Pancreas (tissue), 10 donors: Measurements from ENCODE around the gene KSR1. TPM values are rescaled to one million over a fixed set of nuclear protein-coding genes. Genes with fewer than 3 reads are reported as not detected.

Experiments used
- ATAC-seq, 4 donors: fragments of 200-7000 bp; cut with Tn5 transposase; one replicate each; pipeline versions ENCODE4 v1.8.0 to v1.9.1; 2020; ENCODE audit warnings: mild to moderate bottlenecking in 4 of 4, moderate library complexity in 4 of 4
- DNase-seq, 6 donors: peaks; one replicate each; pipeline ENCODE4 v3.0.0-alpha.2; 2020
- FAIRE-seq: peaks from 2 replicates; lab custom pipeline; 2012; peaks lifted over from hg19 to GRCh38; lab: Jason Lieb, UNC
- H3K27ac ChIP-seq, 4 donors: fragments of 200-600 bp; sonication (generic); 1 replicate in 3 of 4; 2 replicates in 1 of 4; pipeline versions ENCODE4 v1.5.0 to v1.8.0; 2020
- H3K27me3 ChIP-seq, 4 donors: fragments of 200-600 bp; one replicate each; pipeline ENCODE4 v1.8.0; 2021
- H3K36me3 ChIP-seq, 3 donors: fragments of 200-600 bp; sonication (generic) in 1 of 3; one replicate each; pipeline versions ENCODE4 v1.5.0 to v1.8.0; 2020 to 2021
- H3K4me1 ChIP-seq, 3 donors: fragments of 200-600 bp; one replicate each; pipeline ENCODE4 v1.8.0; 2021
- H3K4me3 ChIP-seq, 4 donors: fragments of 200-600 bp; sonication (generic) in 2 of 4; one replicate each; pipeline versions ENCODE4 v1.5.0 to v1.8.0; 2020 to 2021
- H3K9me3 ChIP-seq, 4 donors: fragments of 200-600 bp; one replicate each; pipeline ENCODE4 v1.8.0; 2021
- WGBS, 2 donors: extraction: QIAGEN DNeasy Blood & Tissue Kit; methylation state at CpG; one replicate each; pipeline ENCODE4 v1.1.7; 2013; 5-methylcytosine and 5-hydroxymethylcytosine counted together
- intact Hi-C, 3 donors: fragments of 100-400 bp; cut with DNase I; formaldehyde crosslinking; loops; one replicate each; pipeline versions ENCODE4 v1.11.1 to v1.14.2; 2022
- polyA plus RNA-seq, 2 donors: library from polyadenylated mRNA; stranded (reverse); fragments of 200-250 nt; gene quantifications; one replicate each; pipeline ENCODE4 v1.2.3, GENCODE V29; 2013
- total RNA-seq, 6 donors: library from RNA; stranded (reverse); fragmentation: NEBNext Ultra II Directional in 4 of 6; extraction: Animal tissue kit (Norgen Biotek cat#: 25700) in 4 of 6; gene quantifications; one replicate each; pipeline versions ENCODE4 v1.2.1 to v1.2.4, GENCODE V29; 2021 to 2023
- TF ChIP-seq, protein P1 (sequence below), 4 donors: fragments of 200-600 bp; sonication (generic) in 3 of 4; IDR thresholded peaks; one replicate each; pipeline versions ENCODE4 v1.5.0 to v1.8.0; 2021; ENCODE audit warnings: antibody characterized with exemption in 4 of 4
- donor health status: healthy with polysubstance abuse.
- donor health status: DM: no; HTN: no; CAD: no; lungs with moderate emphysema.
- donor health status: DM: no; HTN: no; CAD: no.
- donor health status: control.
- donor health status: control.
- donor health status: Bipolar disorder and iron deficiency.
- donor health status: DM: yes; HTN: yes; CAD: no.
- donor health status: DM: no; HTN: no; CAD: no.
- donor health status: DM: no; HTN: no; CAD: no.
- donor health status: DM: yes; HTN: yes; CAD: no.

The KSR1 gene
- total and polyA plus RNA-seq, 8 donors, result 68.2 to 139 (median 103) TPM

GRCh38 chr17:27551701-27552248 is 95.5 kb downstream of the KSR1 start:
- Histone ChIP-seq H3K9me3 (no peaks in the 10 kb centered on the region), H3K27ac (peak overlapping the region in 3 of 4 donors; percentile 51 to 81 (median 80)), H3K4me3 (no peak overlapping the region), H3K27me3 (no peaks in the 10 kb centered on the region), H3K36me3 (no peaks in the 10 kb centered on the region), H3K4me1 (peaks cover 54 to 66% (median 62%) of the 10 kb centered on the region in 3 donors)
- peak; percentile 32 to 53 (median 48) for ATAC-seq
- TF ChIP-seq, protein P1, sequence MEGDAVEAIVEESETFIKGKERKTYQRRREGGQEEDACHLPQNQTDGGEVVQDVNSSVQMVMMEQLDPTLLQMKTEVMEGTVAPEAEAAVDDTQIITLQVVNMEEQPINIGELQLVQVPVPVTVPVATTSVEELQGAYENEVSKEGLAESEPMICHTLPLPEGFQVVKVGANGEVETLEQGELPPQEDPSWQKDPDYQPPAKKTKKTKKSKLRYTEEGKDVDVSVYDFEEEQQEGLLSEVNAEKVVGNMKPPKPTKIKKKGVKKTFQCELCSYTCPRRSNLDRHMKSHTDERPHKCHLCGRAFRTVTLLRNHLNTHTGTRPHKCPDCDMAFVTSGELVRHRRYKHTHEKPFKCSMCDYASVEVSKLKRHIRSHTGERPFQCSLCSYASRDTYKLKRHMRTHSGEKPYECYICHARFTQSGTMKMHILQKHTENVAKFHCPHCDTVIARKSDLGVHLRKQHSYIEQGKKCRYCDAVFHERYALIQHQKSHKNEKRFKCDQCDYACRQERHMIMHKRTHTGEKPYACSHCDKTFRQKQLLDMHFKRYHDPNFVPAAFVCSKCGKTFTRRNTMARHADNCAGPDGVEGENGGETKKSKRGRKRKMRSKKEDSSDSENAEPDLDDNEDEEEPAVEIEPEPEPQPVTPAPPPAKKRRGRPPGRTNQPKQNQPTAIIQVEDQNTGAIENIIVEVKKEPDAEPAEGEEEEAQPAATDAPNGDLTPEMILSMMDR (IDR thresholded peaks at IDR 0.05), result no peak
- intact Hi-C loops, result no loop called here
- peak in 4 of 6 donors; percentile 39 to 59 (median 48) for DNase-seq
- no peak for FAIRE-seq
- WGBS, 2 donors, result 53 to 64% methylated on average over 12 of the region's 12 CpGs

DNA sequence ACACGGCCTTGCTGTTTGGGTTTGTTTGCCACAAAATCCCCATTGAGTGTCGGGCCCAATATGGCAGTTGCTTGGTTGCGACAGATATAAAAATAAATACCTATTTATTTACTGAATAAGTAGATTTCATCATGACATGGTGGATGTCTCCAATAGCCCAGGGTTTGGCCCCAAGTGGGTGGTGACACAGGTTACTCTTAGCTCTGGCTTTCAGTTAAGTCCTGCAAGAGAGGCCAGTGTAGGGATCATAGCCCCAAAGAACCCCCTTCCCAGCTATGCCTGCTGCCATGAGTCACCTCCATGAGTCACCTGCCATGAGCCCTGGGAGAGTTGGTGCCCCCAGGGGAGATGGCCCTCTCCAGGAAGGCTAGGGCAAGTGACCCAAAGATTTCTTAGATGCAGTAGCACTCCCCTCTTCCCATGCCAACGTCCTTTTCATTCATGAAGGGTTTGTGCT is 96.1 kb downstream of the KSR1 start:
- H3K36me3 ChIP-seq, result no peaks in the 10 kb centered on the region
- DNase-seq, result peak in 3 of 6 donors; percentile 61 to 67 (median 62)
- H3K27ac ChIP-seq, result peak overlapping the region in 3 of 4 donors; percentile 51 to 81 (median 80)
- TF ChIP-seq, protein P1 (IDR thresholded peaks at IDR 0.05), result no peak
- no peak for FAIRE-seq
- H3K9me3 ChIP-seq, result no peaks in the 10 kb centered on the region
- intact Hi-C loops, result no loop called here
- H3K27me3 ChIP-seq, result no peaks in the 10 kb centered on the region
- WGBS, 2 donors, result 78 to 79% methylated on average over 4 of the region's 4 CpGs
- no peak overlapping the region for H3K4me3 ChIP-seq
- ATAC-seq, result peak; percentile 17 to 67 (median 38)
- peaks cover 50 to 62% (median 61%) of the 10 kb centered on the region in 3 donors for H3K4me1 ChIP-seq

DNA sequence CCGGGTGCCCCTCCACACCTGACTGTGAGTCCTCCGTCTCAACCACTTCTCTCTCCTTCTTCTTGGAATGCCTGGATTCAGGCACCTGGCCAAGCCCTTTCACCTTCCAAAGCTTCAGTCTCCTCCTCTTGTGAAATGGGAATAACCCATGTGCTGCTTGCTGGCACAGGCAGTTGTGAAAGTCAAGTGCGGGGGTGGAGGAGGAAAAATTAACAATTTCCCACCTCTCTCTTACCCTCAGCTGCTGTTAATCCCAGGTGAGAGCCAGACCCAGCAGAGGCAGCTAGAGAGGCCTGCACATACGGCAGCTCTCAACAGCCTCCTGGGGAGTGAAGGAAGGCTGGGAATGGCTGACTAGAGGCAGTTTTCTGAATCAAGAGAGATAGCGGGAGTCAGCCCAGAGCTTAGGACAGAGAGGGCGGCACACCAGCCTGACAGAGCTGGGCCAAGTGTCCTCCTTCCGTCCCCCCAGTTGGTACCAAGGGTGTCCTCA is 96.8 kb downstream of the KSR1 start:
- peak overlapping the region; percentile 51 to 81 (median 69) for H3K27ac ChIP-seq
- no peaks in the 10 kb centered on the region for H3K36me3 ChIP-seq
- TF ChIP-seq, protein P1 (IDR thresholded peaks at IDR 0.05), result no peak
- no peaks in the 10 kb centered on the region for H3K27me3 ChIP-seq
- peaks cover 50 to 60% (median 57%) of the 10 kb centered on the region in 3 donors for H3K4me1 ChIP-seq
- peak overlapping the region in 1 of 4 donors; percentile 6 for H3K4me3 ChIP-seq
- intact Hi-C loops, result no loop called here
- DNase-seq, result peak in 5 of 6 donors; percentile 57 to 84 (median 81)
- FAIRE-seq, result no peak
- peak; percentile 66 to 76 (median 74) for ATAC-seq
- WGBS, 2 donors, result 37 to 44% methylated on average over 7 of the region's 7 CpGs
- H3K9me3 ChIP-seq, result no peaks in the 10 kb centered on the region

DNA sequence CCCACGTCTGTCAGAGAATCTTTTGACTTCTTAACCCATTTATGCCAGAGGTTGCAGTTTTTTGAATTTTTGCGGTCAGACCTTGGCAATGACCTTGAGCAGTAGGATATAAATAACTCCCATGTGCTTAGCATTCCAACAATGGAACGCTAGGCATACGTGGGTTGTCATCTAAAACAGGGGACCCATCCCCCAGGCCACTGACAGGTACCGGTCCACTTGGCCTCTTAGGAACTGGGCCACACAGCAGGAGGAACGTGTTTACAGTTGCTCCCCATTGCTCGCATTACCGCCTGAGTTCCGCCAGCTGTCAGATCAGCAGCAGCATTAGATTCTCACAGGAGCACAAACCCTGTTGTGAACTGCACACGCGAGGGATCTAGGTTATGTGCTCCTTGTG is 97.9 kb downstream of the KSR1 start:
- H3K27me3 ChIP-seq, result no peaks in the 10 kb centered on the region
- TF ChIP-seq, protein P1 (IDR thresholded peaks at IDR 0.05), result no peak
- WGBS, 2 donors, result 19 to 22% methylated on average over 11 of the region's 11 CpGs
- no peak overlapping the region for H3K4me3 ChIP-seq
- no peaks in the 10 kb centered on the region for H3K9me3 ChIP-seq
- no peak for DNase-seq
- H3K4me1 ChIP-seq, result peaks cover 59 to 60% (median 59%) of the 10 kb centered on the region in 3 donors
- intact Hi-C loops, result no loop called here
- no peak for FAIRE-seq
- H3K27ac ChIP-seq, result peak overlapping the region; percentile 1 to 81 (median 69)
- ATAC-seq, result peak in 2 of 4 donors; percentile 12 to 13
- H3K36me3 ChIP-seq, result no peaks in the 10 kb centered on the region

DNA sequence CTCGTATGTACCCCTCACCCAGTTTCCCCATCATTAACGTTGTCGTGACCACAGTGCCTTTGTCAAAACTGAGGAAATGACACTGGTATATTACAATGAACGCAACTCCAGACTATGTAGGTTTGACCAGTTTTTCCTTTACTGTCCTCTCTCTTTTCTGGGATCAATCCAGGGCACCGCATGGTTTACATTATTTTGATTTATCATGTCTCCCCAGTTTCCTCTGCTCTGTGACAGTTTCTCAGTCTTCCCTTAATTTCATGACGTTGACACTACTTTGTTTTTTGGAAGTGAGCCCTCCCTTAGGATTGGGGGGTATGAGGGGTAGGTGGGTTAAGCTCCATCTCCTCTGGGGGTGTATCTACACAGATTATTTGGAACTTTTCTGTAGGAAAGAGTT is 98.7 kb downstream of the KSR1 start:
- Histone ChIP-seq H3K4me3 (no peak overlapping the region), H3K9me3 (no peaks in the 10 kb centered on the region), H3K36me3 (no peaks in the 10 kb centered on the region), H3K27ac (peak overlapping the region in 1 of 4 donors; percentile 80), H3K4me1 (peaks cover 61 to 64% (median 61%) of the 10 kb centered on the region in 3 donors), H3K27me3 (no peaks in the 10 kb centered on the region)
- no peak for ATAC-seq
- TF ChIP-seq, protein P1 (IDR thresholded peaks at IDR 0.05), result no peak
- intact Hi-C loops, result no loop called here
- 76 to 84% methylated on average over 6 of the region's 6 CpGs for WGBS, 2 donors
- no peak for FAIRE-seq
- no peak for DNase-seq
